Left renal pelvis (tissue), 4 donors: ENCODE data around the gene EDAR. TPM values are rescaled to one million over a fixed set of nuclear protein-coding genes. Genes with fewer than 3 reads are reported as not detected.

Experiments used
- DNase-seq, 4 donors: peaks; one replicate each; pipeline ENCODE4 v3.0.0-alpha.2; 2013; ENCODE audit warnings: low read depth in 4 of 4, low spot score in 3 of 4
- polyA plus RNA-seq, 4 donors: library from polyadenylated mRNA; unstranded; fragments of 120-200 nt; gene quantifications; one replicate each; pipeline ENCODE4 v1.2.1, GENCODE V29; 2013; ENCODE audit not compliant: insufficient read length in 4 of 4

EDAR gene
- polyA plus RNA-seq, 4 donors: 1.6 to 3.5 (median 3.3) TPM

DNA sequence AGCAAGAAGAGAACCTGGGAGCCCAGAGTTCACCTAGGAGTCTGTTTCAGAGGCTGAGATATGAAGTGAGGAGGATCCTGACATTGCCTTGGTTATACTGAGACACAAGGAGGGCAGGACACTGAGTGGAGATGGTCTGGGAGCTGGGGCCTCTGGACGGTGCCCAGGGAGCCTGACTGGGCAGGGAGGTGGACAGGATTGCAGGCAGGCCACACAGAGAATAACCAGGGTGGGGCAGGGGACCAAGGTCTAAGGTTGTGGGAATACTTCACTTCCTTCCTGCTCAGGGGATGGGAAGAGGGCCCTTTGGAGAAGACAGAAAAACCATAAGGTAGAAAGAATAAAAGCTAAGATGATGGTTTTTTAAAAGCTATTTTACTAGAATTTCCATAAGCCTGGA lies 18.7 kb downstream of the EDAR start:
- DNase-seq: no peak

DNA sequence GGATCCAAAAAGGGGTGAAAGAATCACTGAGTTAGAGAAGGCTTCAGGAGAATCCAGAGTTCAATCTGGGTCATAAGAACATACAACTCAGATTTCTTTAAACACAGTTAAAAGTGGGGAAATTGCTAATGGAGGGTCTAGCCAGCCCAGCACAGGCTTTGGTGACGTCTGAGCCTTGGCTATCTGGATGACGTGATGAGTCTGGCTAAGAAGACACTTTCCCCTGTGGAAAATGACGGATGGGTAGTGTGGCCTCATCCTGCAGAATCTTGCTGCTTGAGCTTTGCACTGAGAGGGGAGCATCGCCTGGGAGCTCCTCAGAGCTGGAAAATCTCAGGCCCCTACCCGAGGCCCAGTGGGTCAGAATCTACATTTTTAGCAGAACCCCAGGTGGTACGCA lies 19.2 kb downstream of the EDAR start:
- no peak for DNase-seq

DNA sequence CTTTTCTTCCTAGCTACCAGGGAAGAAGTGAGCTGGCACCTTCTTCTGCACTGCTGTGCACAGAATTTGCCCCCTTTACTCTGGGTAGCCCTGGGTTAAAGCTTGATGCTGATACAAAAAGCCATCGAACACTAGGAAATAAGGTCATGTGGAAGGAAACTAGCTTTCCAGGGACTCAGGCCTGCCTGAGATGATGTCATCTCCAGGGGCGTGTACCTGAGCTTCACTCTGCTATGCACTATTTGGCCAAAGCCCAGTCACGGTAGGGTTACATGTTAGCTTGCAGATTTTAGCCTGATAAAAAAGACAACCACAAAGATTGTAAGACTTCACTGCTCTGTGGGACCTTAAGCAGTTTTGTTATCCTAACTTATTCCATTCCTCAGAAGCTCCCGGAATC lies 20.4 kb downstream of the EDAR start:
- DNase-seq: no peak

DNA sequence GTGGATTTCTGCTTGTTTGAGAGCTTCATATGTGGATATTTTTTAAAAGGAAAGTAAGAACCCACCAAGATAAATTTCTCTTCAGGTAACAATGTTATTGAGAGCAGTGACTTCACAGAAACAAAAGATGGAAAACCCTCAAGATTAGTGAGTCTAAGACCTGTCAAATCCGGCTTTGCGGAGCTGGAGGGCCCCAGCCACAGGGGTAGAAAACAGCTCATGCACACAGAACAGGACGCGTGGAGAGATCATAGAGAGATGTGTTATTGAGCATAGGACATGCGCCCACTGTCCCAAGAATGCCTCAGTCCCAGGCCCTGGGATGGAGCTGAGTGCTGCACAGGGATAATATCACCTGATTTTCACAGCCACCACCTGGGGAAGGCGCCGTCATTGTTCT lies 21.3 kb downstream of the EDAR start:
- no peak for DNase-seq

DNA sequence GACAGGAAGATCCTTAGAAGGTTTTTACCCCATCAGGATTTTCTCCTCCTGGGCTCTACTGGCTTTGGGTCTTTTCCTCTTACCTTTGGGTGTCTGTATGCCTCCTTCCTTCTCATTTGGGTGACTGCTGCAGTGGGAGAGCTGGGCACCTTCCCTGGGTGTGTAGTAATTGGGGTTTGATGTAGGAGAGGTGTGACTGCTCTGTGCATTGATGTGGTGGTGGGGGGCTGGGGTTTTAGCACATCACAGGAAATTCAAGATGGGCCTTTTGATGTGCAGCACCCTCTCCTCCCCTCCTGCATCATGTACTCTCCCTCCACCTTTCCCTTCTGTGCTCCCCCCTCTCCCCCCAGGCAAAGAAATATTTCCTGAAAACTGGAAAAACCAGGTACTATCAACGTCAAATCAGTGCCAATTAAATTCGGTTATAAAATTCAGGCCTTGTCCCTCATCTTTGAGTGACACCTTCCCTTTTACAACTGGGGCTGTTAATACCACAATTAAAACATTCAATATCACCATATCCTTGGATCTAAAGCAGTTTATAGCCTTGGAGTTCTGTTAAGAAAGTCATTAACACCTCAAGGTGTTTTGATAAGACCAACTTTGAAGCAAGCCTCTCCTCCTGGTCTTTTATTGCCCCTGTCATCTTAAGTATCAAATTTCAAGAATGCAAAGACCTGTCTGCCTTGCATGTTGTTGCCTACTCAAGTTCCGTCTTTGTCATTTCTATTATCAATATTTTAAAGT lies 23.3 kb downstream of the EDAR start:
- DNase-seq: no peak

DNA sequence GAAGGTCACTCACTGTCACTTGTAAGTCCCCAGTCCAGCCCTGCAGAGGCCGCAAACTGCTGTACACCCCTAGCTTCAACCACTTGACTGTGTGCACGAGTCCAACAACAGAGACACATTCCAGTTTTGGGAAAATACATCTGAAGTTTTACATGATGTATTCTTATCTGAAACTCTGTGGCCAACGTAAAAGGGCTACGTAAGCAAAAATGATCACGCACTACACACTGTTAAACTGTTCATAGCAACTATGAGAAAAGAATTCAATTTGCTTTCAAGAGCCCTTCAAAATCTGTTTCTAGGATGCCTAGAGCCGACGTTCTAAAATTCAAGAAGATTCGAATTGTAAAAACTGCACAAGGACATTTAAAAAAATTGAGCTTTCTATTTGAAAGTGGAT lies 26.0 kb downstream of the EDAR start:
- DNase-seq: no peak

- DNase-seq: no peak
Measured at GRCh38 chr2:108961796-108962195, 27.2 kb downstream of the EDAR start.

DNA sequence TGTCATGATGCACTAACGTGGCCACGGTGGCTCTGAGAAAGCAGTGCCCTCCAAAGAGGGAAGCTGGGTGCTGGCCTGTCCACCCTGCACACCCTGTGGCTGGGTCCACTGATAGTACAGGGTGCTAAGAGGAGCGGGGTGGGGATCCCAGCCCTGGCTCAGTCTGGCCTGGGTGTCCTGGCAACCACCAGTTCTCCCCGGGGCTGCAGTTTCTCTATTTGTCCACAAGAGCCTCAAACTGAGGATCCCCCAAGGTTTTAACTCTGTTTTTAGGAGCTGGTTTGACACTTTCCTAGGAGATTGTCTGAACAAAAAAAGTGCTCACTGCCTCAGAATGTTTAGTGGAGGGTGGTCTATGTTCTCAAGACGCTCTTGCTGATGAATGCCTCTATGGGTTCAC lies 29.0 kb downstream of the EDAR start:
- no peak for DNase-seq

GRCh38 chr2:108959401-108959800 lies 29.6 kb downstream of the EDAR start:
- no peak for DNase-seq

DNA sequence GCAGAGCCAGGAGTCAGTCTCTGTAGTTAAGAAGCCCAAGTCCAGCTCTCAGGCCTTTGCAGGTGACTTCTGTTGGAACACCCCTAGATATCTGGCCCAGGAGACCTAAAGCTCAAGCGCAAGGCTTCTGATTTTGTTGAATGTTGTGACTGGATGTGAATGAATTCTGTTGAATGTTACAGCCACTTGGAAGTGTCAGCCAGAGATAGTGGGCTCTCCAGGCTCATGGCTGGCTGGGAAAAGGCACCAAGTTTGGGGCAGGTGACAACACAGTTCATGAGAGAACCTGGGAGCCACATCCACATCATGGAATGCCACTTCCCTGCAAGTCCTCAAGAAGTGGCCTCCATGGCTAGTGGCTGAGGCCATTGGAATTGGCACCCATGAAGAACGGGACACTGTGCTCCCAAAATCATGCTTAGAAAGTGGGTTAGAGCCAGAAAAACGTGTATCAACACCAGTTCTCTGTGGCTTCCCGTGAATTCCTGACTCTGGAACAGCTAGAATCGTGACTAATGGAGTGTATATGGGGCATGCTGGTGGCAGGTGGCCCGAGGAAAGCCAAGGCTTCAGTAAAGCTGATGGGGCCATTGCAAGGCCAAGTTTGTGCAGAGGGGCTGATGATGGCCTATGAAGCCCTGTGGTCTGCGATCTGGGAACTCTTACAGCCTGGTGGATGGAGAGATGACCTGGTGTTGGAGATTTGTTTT lies 30.2 kb downstream of the EDAR start:
- DNase-seq: no peak

DNA sequence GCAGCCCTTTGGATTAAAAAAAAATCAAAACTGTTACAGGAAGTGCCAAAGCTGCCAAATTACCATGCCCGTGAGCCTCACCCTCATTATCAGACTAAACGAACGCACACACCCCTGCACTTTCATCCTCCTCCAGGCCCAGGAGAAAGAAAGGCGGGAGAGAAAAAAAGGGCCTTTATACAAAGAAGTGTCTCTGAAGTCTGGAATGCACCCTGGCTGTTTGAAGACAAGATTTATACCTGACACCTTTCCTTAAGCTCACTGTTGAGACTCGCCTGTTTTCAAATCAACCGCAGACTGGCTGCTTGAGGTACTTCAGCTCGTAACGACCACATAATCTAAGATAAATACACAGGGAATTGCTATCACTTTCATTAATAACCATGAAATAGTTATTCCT lies 31.0 kb downstream of the EDAR start:
- no peak for DNase-seq

- DNase-seq: no peak
Measured at GRCh38 chr2:108956375-108956774, 32.6 kb downstream of the EDAR start.

- DNase-seq: no peak
Measured at GRCh38 chr2:108950369-108951135, 38.5 kb downstream of the EDAR start.

GRCh38 chr2:108949316-108950239 lies 39.4 kb downstream of the EDAR start:
- no peak for DNase-seq

GRCh38 chr2:108947271-108947907 lies 41.6 kb downstream of the EDAR start:
- DNase-seq: no peak

- DNase-seq: no peak
Measured at GRCh38 chr2:108946442-108946841, 42.6 kb downstream of the EDAR start.

DNA sequence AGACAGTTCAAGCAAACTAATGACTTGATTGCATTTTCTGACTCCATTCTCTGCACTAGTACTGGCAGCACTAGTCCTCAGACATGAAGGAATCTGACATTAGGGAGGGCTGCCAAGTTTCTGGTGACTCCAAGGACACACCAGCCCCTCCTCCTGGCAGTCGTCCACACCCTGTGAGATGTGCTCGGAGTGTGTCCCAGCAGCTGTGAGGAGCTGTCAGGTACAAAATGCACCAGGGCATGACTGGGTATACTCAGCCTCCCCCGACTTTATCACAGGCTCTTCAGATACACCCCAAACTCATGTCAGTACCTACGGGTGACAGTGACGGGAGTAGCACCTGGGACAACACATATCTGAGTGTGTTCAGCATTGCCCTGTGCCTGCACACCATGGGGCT lies 43.1 kb downstream of the EDAR start:
- no peak for DNase-seq

GRCh38 chr2:108944601-108945331 lies 44.3 kb downstream of the EDAR start:
- DNase-seq: no peak

DNA sequence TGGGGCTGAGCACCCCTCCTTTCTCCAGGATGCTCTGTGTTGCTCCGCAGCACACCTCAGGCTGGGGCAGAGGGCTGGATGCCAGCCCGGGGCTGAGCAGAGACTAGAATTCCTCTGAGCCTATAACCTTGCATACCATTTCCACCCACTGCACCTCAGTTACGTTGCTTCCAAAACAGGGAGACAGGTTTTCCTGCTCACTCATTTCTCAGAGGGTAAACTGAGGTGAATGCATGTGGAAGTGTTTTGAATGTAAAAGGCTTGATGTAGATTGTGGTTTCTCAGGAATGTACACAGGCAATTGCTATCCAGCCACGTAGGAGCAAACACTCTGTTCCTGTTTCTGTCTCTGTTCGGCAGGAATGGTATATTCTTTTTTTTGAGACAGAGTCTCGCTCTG lies 45.3 kb downstream of the EDAR start:
- no peak for DNase-seq
